Measurements from ENCODE around the gene EPHA3. TPM values are rescaled to one million over a fixed set of nuclear protein-coding genes. Genes with fewer than 3 reads are reported as not detected.

The EPHA3 gene
- polyA plus RNA-seq, 1 donor from 2014 or later, result 33.0 TPM

DNA sequence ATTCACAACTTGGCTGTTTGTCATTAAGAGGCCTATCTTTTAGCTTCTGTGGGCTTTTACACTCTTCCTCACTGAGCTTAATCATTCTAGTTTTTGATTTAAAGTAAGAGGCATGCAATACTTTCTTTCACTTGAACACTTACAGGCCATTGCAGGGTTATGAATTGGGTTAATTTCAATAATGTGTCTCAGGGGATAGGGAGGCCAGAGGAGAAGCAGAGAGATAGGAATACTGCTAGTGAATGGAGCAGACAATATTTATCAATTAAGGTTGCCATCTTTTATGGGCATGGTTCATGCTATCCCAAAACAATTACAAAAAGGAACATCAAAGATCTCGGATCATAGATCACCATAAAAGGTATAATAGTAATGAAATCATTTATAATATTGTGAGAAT, 189.8 kb downstream of the EPHA3 start:
- Histone ChIP-seq H3K4me2 (ENCODE audit: low read length) (no peak overlapping the region), H4K20me1 (ENCODE audit: insufficient read depth) (no peaks in the 10 kb centered on the region), H3K27ac (ENCODE audit: low read length) (no peak overlapping the region), H2AFZ (ENCODE audit: low read depth, low read length) (no peak overlapping the region), H3K36me3 (ENCODE audit: insufficient read depth, low read length) (no peaks in the 10 kb centered on the region), H3F3A (ENCODE audit: insufficient read depth, low read length, poor library complexity, severe bottlenecking) (no peaks in the 10 kb centered on the region), H3K9me2 (ENCODE audit: insufficient read depth, low read length) (no peaks in the 10 kb centered on the region), H3K79me2 (replicated peaks; ENCODE audit: insufficient read depth, low read length) (no peaks in the 10 kb centered on the region), H3K4me3 (ENCODE audit: low read length) (no peak overlapping the region), H3K27me3 (ENCODE audit: insufficient read depth, low read depth, low read length) (no peaks in the 10 kb centered on the region), H3K9me3 (ENCODE audit: low read length) (no peaks in the 10 kb centered on the region), H3K9ac (ENCODE audit: low read length) (no peak overlapping the region)
- TF ChIP-seq, protein P1, sequence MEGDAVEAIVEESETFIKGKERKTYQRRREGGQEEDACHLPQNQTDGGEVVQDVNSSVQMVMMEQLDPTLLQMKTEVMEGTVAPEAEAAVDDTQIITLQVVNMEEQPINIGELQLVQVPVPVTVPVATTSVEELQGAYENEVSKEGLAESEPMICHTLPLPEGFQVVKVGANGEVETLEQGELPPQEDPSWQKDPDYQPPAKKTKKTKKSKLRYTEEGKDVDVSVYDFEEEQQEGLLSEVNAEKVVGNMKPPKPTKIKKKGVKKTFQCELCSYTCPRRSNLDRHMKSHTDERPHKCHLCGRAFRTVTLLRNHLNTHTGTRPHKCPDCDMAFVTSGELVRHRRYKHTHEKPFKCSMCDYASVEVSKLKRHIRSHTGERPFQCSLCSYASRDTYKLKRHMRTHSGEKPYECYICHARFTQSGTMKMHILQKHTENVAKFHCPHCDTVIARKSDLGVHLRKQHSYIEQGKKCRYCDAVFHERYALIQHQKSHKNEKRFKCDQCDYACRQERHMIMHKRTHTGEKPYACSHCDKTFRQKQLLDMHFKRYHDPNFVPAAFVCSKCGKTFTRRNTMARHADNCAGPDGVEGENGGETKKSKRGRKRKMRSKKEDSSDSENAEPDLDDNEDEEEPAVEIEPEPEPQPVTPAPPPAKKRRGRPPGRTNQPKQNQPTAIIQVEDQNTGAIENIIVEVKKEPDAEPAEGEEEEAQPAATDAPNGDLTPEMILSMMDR (IDR thresholded peaks at IDR 0.05; ENCODE audit: poor library complexity, severe bottlenecking), result no peak
- TF ChIP-seq SMC3 (conservative IDR thresholded peaks at IDR 0.05; ENCODE audit: poor library complexity), result no peak

GRCh38 chr3:89300526-89300925, 193.1 kb downstream of the EPHA3 start:
- H3K4me3 ChIP-seq (ENCODE audit: low read length), result no peak overlapping the region
- no peaks in the 10 kb centered on the region for H3K79me2 ChIP-seq (replicated peaks; ENCODE audit: insufficient read depth, low read length)
- no peaks in the 10 kb centered on the region for H3K9me3 ChIP-seq (ENCODE audit: low read length)
- H3K27ac ChIP-seq (ENCODE audit: low read length), result no peak overlapping the region
- H3K4me2 ChIP-seq (ENCODE audit: low read length), result no peak overlapping the region
- H3F3A ChIP-seq (ENCODE audit: insufficient read depth, low read length, poor library complexity, severe bottlenecking), result no peaks in the 10 kb centered on the region
- TF ChIP-seq REST (IDR thresholded peaks at IDR 0.05; ENCODE audit: borderline replicate concordance) (no peak), RAD21 (conservative IDR thresholded peaks at IDR 0.05) (no peak)
- no peaks in the 10 kb centered on the region for H3K27me3 ChIP-seq (ENCODE audit: insufficient read depth, low read depth, low read length)
- no peaks in the 10 kb centered on the region for H3K36me3 ChIP-seq (ENCODE audit: insufficient read depth, low read length)
- no peak overlapping the region for H3K9ac ChIP-seq (ENCODE audit: low read length)
- H4K20me1 ChIP-seq (ENCODE audit: insufficient read depth), result no peaks in the 10 kb centered on the region
- H2AFZ ChIP-seq (ENCODE audit: low read depth, low read length), result no peak overlapping the region
- no peaks in the 10 kb centered on the region for H3K9me2 ChIP-seq (ENCODE audit: insufficient read depth, low read length)

- Histone ChIP-seq H3K4me2 (ENCODE audit: low read length) (no peak overlapping the region), H3K27ac (ENCODE audit: low read length) (no peak overlapping the region), H3K36me3 (ENCODE audit: insufficient read depth, low read length) (no peaks in the 10 kb centered on the region)
Measured at GRCh38 chr3:89300981-89301380, 193.6 kb downstream of the EPHA3 start.

More at GRCh38 chr3:89300981-89301380, 193.6 kb downstream of the EPHA3 start:
- TF ChIP-seq POLR2AphosphoS5 (IDR thresholded peaks at IDR 0.05), result no peak
- TF ChIP-seq MXI1 (conservative IDR thresholded peaks at IDR 0.05; ENCODE audit: poor library complexity, severe bottlenecking), result no peak
- TF ChIP-seq RAD21 (conservative IDR thresholded peaks at IDR 0.05), result no peak
- Histone ChIP-seq H3K9me3 (ENCODE audit: low read length) (no peaks in the 10 kb centered on the region), H3K4me3 (ENCODE audit: low read length) (no peak overlapping the region), H2AFZ (ENCODE audit: low read depth, low read length) (no peak overlapping the region), H4K20me1 (ENCODE audit: insufficient read depth) (no peaks in the 10 kb centered on the region), H3K27me3 (ENCODE audit: insufficient read depth, low read depth, low read length) (no peaks in the 10 kb centered on the region), H3K9ac (ENCODE audit: low read length) (no peak overlapping the region), H3K9me2 (ENCODE audit: insufficient read depth, low read length) (no peaks in the 10 kb centered on the region), H3F3A (ENCODE audit: insufficient read depth, low read length, poor library complexity, severe bottlenecking) (no peaks in the 10 kb centered on the region), H3K79me2 (replicated peaks; ENCODE audit: insufficient read depth, low read length) (no peaks in the 10 kb centered on the region)
